Transverse colon (tissue), 4 donors: ENCODE measurements around the gene IL1RN. TPM values are rescaled to one million over a fixed set of nuclear protein-coding genes. Genes with fewer than 3 reads are reported as not detected.

Source experiments
- DNase-seq: peaks from one replicate; pipeline ENCODE4 v3.0.0-alpha.2; 2019
- H3K27ac ChIP-seq, 4 donors: fragments of 200-600 bp; sonication (generic); 2 replicates each; pipeline ENCODE4 v1.5.1; 2016 to 2018; ENCODE audit warnings: inconsistent platforms in 4 of 4
- H3K27me3 ChIP-seq: fragments of 200-600 bp; sonication (generic); 2 replicates; pipeline ENCODE4 v1.5.1; 2017; ENCODE audit warnings: inconsistent platforms
- H3K36me3 ChIP-seq, 4 donors: fragments of 200-600 bp; sonication (generic); 2 replicates each; pipeline ENCODE4 v1.5.1; 2017 to 2019; ENCODE audit warnings: inconsistent platforms in 4 of 4
- H3K4me1 ChIP-seq, 4 donors: fragments of 200-600 bp; sonication (generic); 2 replicates each; pipeline ENCODE4 v1.5.1; 2017 to 2020; ENCODE audit warnings: inconsistent platforms in 4 of 4
- H3K4me3 ChIP-seq, 4 donors: fragments of 200-600 bp; sonication (generic); 1 replicate in 1 of 4; 2 replicates in 3 of 4; pipeline versions ENCODE4 v1.5.1 to v1.6.1; 2017 to 2019; ENCODE audit warnings: inconsistent platforms in 4 of 4
- H3K9me3 ChIP-seq, 2 donors: fragments of 200-600 bp; sonication (generic); 2 replicates each; pipeline ENCODE4 v1.5.1; 2017 to 2019; ENCODE audit warnings: inconsistent platforms in 2 of 2
- CTCF ChIP-seq, 5 experiments: fragments of 200-600 bp in 3 of 5; fragments of 450-650 bp in 2 of 5; sonication (generic) in 3 of 5; IDR thresholded peaks; 1 replicate in 2 of 5; 2 replicates in 3 of 5; pipeline ENCODE4 v1.5.1; 2016 to 2017; ENCODE audit warnings: antibody characterized with exemption in 5 of 5, inconsistent platforms in 3 of 5, mild to moderate bottlenecking in 2 of 5, moderate library complexity in 1 of 5
- EP300 ChIP-seq: sonication (generic); formaldehyde crosslinking; IDR thresholded peaks from one replicate; pipeline ENCODE4 v1.6.1; 2017; ENCODE audit warnings: antibody characterized with exemption, low read depth
- POLR2A ChIP-seq: fragments of 450-650 bp; IDR thresholded peaks from one replicate; pipeline ENCODE4 v1.6.1; 2016; ENCODE audit warnings: antibody characterized with exemption, mild to moderate bottlenecking, moderate library complexity
- POLR2AphosphoS5 ChIP-seq, 3 donors: sonication (generic); formaldehyde crosslinking; IDR thresholded peaks; one replicate each; pipeline ENCODE4 v1.6.1; 2016; ENCODE audit warnings: antibody characterized with exemption in 3 of 3
- WGBS, 2 donors: methylation state at CpG; one replicate each; pipeline ENCODE4 v1.1.5; 2018; ENCODE audit warnings: low coverage in 1 of 2; 5-methylcytosine and 5-hydroxymethylcytosine counted together
- in situ Hi-C, 4 donors: fragments of 200-750 bp; cut with MboI; loops; one replicate each; pipeline versions ENCODE4 v1.15.0 to v1.15.1; 2017; ENCODE audit warnings: low sequenced_read_pairs in 3 of 4, low pct_ligation_motif_present in 1 of 4, low pct_unique_long_range_greater_than_20kb in 1 of 4
- intact Hi-C: fragments of 100-400 bp; cut with DNase I; formaldehyde crosslinking; loops from one replicate; pipeline ENCODE4 v1.15.1; 2023; ENCODE audit warnings: low total_unique reads
- total RNA-seq, 4 donors: library from RNA; depleted of rRNA; stranded (reverse); fragments of >200 nt; gene quantifications; one replicate each; pipeline ENCODE4 v1.1.0, GENCODE V29; 2016

Gene IL1RN
- total RNA-seq, 4 donors from 2014 or later: 0.40 to 31.8 (median 5.5) TPM

- 49 to 65% methylated on average over 3 to 7 of the region's 7 CpGs for WGBS, 2 donors
- H3K9me3 ChIP-seq: no peaks in the 10 kb centered on the region
- H3K36me3 ChIP-seq: no peaks in the 10 kb centered on the region
- TF ChIP-seq POLR2A (no peak), POLR2AphosphoS5 (IDR thresholded peaks at IDR 0.05) (no peak), EP300 (no peak), CTCF (IDR thresholded peaks at IDR 0.05) (no peak)
- DNase-seq: no peak
- intact Hi-C loops (no loop called here), in situ Hi-C loops (loop anchor here in 3 of 4 donors (10.0 to 25.0 kb wide), 2 partner anchors 61 to 228 kb away; no protein-coding TSS in a partner anchor)
- H3K27me3 ChIP-seq: no peaks in the 10 kb centered on the region
- no peak overlapping the region for H3K4me3 ChIP-seq
- H3K4me1 ChIP-seq: peaks cover 0 to 9% (median 3%) of the 10 kb centered on the region in 4 donors
- H3K27ac ChIP-seq: no peak overlapping the region
These were observed 6.6 kb downstream of the IL1RN start for GRCh38 chr2:113133704-113134598.

GRCh38 chr2:113134717-113135116 is 7.3 kb downstream of the IL1RN start:
- Histone ChIP-seq H3K4me1 (peaks cover 0 to 10% (median 3%) of the 10 kb centered on the region in 4 donors), H3K27me3 (no peaks in the 10 kb centered on the region), H3K36me3 (no peaks in the 10 kb centered on the region), H3K27ac (no peak overlapping the region), H3K4me3 (no peak overlapping the region), H3K9me3 (no peaks in the 10 kb centered on the region)
- TF ChIP-seq EP300 (no peak), CTCF (IDR thresholded peaks at IDR 0.05) (no peak), POLR2AphosphoS5 (IDR thresholded peaks at IDR 0.05) (no peak), POLR2A (no peak)
- no peak for DNase-seq
- intact Hi-C loops: no loop called here
- in situ Hi-C loops: loop anchor here in 3 of 4 donors (10.0 to 25.0 kb wide), 2 partner anchors 60 to 228 kb away; no protein-coding TSS in a partner anchor

GRCh38 chr2:113135317-113135716 is 7.9 kb downstream of the IL1RN start:
- no peaks in the 10 kb centered on the region for H3K36me3 ChIP-seq
- TF ChIP-seq POLR2A (no peak), EP300 (no peak), CTCF (IDR thresholded peaks at IDR 0.05) (no peak), POLR2AphosphoS5 (IDR thresholded peaks at IDR 0.05) (no peak)
- DNase-seq: no peak
- no peaks in the 10 kb centered on the region for H3K27me3 ChIP-seq
- WGBS, 2 donors: 60 to 83% methylated on average over 1 of the region's 1 CpG
- no peaks in the 10 kb centered on the region for H3K9me3 ChIP-seq
- intact Hi-C loops: no loop called here
- no peak overlapping the region for H3K4me3 ChIP-seq
- in situ Hi-C loops: loop anchor here in 3 of 4 donors (10.0 to 25.0 kb wide), 2 partner anchors 59 to 227 kb away; no protein-coding TSS in a partner anchor
- H3K27ac ChIP-seq: no peak overlapping the region
- peaks cover 0 to 10% (median 3%) of the 10 kb centered on the region in 4 donors for H3K4me1 ChIP-seq

GRCh38 chr2:113136828-113137775 is 9.7 kb downstream of the IL1RN start:
- no peak for TF ChIP-seq POLR2AphosphoS5 (IDR thresholded peaks at IDR 0.05)
- TF ChIP-seq CTCF (IDR thresholded peaks at IDR 0.05): peak; percentile 54 to 67 (median 58)
- TF ChIP-seq POLR2A: no peak
- no peak for TF ChIP-seq EP300
- 50 to 75% methylated on average over 5 to 8 of the region's 8 CpGs for WGBS, 2 donors
- no peak overlapping the region for H3K27ac ChIP-seq
- H3K4me3 ChIP-seq: no peak overlapping the region
- no peaks in the 10 kb centered on the region for H3K9me3 ChIP-seq
- intact Hi-C loops (no loop called here), in situ Hi-C loops (loop anchor here in 3 of 4 donors (10.0 to 25.0 kb wide), 2 partner anchors 58 to 225 kb away; no protein-coding TSS in a partner anchor)
- H3K4me1 ChIP-seq: peaks cover 0 to 10% (median 3%) of the 10 kb centered on the region in 4 donors
- DNase-seq: no peak
- no peaks in the 10 kb centered on the region for H3K27me3 ChIP-seq
- no peaks in the 10 kb centered on the region for H3K36me3 ChIP-seq
